ENCODE data around the gene OPN3. TPM values are rescaled to one million over a fixed set of nuclear protein-coding genes. Genes with fewer than 3 reads are reported as not detected.

OPN3 gene
- total RNA-seq, 2 donors from 2014 or later = 5.8 to 7.7 TPM

GRCh38 chr1:241630005-241630404, 10.2 kb downstream of the OPN3 start:
- no peak for ATAC-seq
- DNase-seq = no peak
- intact Hi-C loops (cut with DNase I) = no loop called here

- DNase-seq (no peak), ATAC-seq (peak in 1 of 2 donors; percentile 59)
- intact Hi-C loops (cut with DNase I) = loop anchor here (5.0 to 10.0 kb wide), 2 partner anchors 93 to 95 kb away; partner anchors contain the start of gene KMO (in 2 of the 2)
Observed at GRCh38 chr1:241627453-241628259, 12.5 kb downstream of the OPN3 start.

DNA sequence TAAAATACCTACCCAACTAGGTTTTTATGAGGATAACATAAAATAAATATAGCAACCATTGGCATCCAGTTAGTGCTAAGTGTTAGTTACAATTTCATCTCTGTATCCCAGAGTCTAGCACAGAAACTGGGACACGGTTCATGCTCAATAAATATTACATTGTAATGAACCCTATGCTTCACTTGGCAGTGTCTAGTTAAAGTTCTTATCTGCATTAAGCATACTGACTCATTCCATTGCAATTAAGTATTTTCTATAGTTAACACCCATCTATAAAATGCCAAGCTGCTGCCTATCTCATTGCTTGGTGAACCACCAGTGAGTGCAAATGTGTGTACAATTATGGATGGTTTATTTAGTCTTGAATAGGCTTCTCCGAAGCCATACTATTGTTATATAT, 15.2 kb downstream of the OPN3 start:
- no peak for ATAC-seq
- intact Hi-C loops (cut with DNase I) = loop anchor here (5.0 to 10.0 kb wide), 2 partner anchors 90 to 93 kb away; partner anchors contain the start of gene KMO (in 2 of the 2)
- no peak for DNase-seq

DNA sequence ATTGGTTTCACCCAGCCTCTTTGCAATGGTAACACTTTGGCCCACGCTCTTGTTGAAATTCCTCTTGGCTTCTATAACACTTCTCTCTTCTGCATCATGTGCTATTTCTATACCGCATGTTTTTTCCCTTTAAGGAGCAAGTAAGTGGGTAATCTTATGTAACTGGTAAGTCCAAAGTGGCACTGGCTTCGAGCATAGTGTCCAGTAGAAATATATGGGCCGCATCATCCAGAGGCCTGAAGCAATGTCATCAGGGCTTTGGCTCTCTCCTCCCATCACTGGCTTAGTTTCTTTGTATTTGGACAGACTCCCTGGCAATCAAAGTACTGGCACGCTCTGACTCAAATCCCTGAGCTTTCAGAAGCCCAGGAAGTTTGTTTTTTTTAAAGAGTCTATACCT, 17.5 kb downstream of the OPN3 start:
- intact Hi-C loops (cut with DNase I) = loop anchor here in 1 of 2 donors (10.0 kb wide), 1 partner anchor 88 kb away; the partner anchor contains the start of gene KMO
- DNase-seq = no peak
- ATAC-seq = peak; percentile 30 to 89

DNA sequence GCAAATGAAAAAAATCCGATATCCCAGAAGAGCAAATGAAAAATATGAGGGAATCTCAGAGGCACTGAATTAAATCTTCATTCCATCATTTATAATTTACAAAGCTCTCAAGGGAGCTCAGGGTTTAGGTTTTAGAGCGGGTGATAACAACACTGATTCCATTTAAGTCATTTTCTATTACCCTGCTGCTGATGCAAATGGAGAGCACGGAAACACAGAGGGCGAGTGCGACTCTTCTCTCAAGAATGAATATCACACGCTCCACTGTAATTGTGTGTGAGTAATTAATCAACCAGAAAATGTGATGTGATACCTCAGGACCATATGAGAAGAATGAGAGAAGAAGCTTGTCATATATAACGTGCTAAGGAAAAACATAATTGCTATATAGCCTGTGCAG, 22.7 kb downstream of the OPN3 start:
- no peak for ATAC-seq
- DNase-seq = no peak
- intact Hi-C loops (cut with DNase I) = loop anchor here in 1 of 2 donors (10.0 kb wide), 1 partner anchor 217 kb away; no protein-coding TSS in a partner anchor

GRCh38 chr1:241615043-241615974, 24.9 kb downstream of the OPN3 start:
- no peak for DNase-seq

GRCh38 chr1:241614572-241614971, 25.6 kb downstream of the OPN3 start:
- intact Hi-C loops (cut with DNase I) = loop anchor here in 1 of 2 donors (5.0 to 10.0 kb wide), 2 partner anchors 220 to 383 kb away; partner anchors contain the start of gene MAP1LC3C
- ATAC-seq = no peak

More at GRCh38 chr1:241615043-241615974, 24.9 kb downstream of the OPN3 start:
- intact Hi-C loops (cut with DNase I) = loop anchor here in 1 of 2 donors (10.0 kb wide), 1 partner anchor 219 kb away; no protein-coding TSS in a partner anchor
- no peak for ATAC-seq

GRCh38 chr1:241614144-241614543, 26.0 kb downstream of the OPN3 start:
- ATAC-seq (no peak), DNase-seq (no peak)
- intact Hi-C loops (cut with DNase I) = loop anchor here in 1 of 2 donors (5.0 to 10.0 kb wide), 2 partner anchors 221 to 383 kb away; partner anchors contain the start of gene MAP1LC3C

More at GRCh38 chr1:241614572-241614971, 25.6 kb downstream of the OPN3 start:
- no peak for DNase-seq

- peak in 1 of 2 donors; percentile 14 for ATAC-seq
- DNase-seq = no peak
- intact Hi-C loops (cut with DNase I) = loop anchor here in 1 of 2 donors (5.0 to 10.0 kb wide), 2 partner anchors 222 to 384 kb away; partner anchors contain the start of gene MAP1LC3C
Observed at GRCh38 chr1:241612533-241613477, 27.4 kb downstream of the OPN3 start.

DNA sequence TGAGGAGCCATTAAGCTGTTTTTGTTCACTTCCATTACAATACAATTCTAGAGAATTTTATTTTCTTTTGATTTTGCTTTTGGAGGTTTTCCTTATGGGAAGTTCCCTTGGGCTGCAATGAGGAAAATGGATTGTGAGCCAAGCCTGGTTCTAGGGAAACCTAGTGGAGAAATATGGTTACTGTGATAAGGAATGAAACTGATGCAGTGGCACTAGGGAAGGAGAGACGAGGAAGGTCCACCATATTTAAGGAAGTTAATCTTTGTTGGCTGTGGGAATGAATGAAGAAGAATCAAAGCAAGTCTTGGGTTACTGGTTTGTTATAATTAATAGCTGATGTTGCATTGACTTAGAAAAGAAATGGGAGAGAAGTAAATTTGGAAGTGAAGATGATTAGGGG, 28.4 kb downstream of the OPN3 start:
- ATAC-seq = no peak
- DNase-seq = no peak
- intact Hi-C loops (cut with DNase I) = loop anchor here in 1 of 2 donors (5.0 to 10.0 kb wide), 2 partner anchors 223 to 386 kb away; partner anchors contain the start of gene MAP1LC3C

DNA sequence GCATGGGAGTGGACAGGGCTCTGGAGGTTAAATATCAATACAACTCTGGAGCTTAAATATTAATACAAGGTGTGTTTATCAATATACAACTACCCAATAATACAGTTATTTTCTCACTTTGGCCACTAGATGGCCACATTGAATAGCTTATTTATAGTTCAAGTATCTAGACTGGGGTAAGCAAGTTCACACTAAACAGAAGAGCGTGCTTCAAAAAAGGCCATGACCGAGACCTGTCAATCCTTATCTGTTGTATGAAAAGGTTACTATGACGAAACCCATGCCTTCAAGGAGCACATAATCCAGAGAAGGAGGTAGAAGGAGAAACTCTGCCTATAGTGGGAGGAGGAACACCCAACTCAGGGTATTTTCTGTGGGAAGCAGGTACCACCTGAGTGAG, 29.1 kb downstream of the OPN3 start:
- DNase-seq (no peak), ATAC-seq (peak; percentile 83)
- intact Hi-C loops (cut with DNase I) = loop anchor here in 1 of 2 donors (5.0 to 10.0 kb wide), 2 partner anchors 224 to 386 kb away; partner anchors contain the start of gene MAP1LC3C

DNA sequence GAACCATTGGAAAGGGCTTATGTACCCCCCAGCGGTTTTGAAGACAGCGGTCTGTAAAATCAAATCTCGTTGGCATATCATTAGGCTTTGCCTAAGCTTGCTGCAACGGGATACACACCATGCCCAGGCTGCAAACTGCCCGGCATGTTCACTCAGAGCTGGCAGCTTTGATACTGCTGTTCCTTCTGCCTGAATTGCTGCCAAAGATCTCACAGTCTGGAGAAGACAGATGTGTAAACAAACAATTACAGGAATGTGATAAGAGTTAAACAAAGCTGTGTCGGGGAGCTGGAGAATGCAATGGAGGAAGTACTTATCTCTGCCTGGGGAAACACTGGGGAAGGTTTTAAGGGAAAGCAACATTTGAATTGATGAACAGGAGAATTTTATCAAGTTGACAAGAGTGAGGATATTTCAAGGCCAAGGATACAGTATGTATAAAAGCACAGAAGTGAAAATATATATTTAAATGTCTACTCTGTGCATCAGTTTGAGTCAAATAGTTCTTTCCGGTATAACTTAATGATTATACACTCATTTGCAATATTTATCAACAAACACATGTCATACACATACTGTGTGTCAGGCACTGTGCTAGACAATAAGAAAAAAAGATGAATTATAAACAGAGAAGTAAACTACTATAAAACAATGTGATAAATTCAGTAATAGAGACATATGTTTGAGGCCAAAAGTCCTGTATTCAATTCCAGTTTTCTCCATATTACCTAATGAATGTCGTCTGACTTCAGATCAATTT, 29.9 kb downstream of the OPN3 start:
- intact Hi-C loops (cut with DNase I) = loop anchor here in 1 of 2 donors (5.0 to 10.0 kb wide), 2 partner anchors 225 to 387 kb away; partner anchors contain the start of gene MAP1LC3C
- ATAC-seq (peak; percentile 72 to 75), DNase-seq (no peak)

- ATAC-seq = no peak
- intact Hi-C loops (cut with DNase I) = no loop called here
Observed at GRCh38 chr1:241608379-241609033, 31.7 kb downstream of the OPN3 start.

GRCh38 chr1:241607497-241607896, 32.7 kb downstream of the OPN3 start:
- ATAC-seq = no peak
- intact Hi-C loops (cut with DNase I) = no loop called here
- no peak for DNase-seq

More at GRCh38 chr1:241608379-241609033, 31.7 kb downstream of the OPN3 start:
- DNase-seq = no peak

DNA sequence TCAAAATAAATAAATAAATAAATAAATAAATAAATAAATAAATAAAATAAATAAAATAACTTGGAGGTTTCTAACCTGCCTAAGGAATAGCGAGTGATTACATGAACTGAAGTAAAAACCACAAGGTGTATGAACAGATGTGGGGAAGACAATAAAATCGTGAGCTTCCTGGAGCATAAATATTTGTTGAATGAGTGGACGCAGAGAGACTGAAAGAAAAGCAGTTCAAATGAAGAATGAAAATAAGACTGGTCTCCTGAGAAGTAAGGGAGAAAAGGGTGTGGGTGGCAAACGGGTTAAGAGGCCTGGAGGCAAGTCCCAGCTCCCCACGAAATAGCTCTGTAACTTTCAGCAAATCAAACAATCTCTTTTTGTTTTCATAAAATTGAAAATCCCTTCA, 33.6 kb downstream of the OPN3 start:
- no peak for ATAC-seq
- no peak for DNase-seq
- intact Hi-C loops (cut with DNase I) = no loop called here

- intact Hi-C loops (cut with DNase I) = no loop called here
- DNase-seq = no peak
- no peak for ATAC-seq
Observed at GRCh38 chr1:241605146-241605805, 34.9 kb downstream of the OPN3 start.

Data from left cardiac atrium (tissue), 4 donors.